ENCODE data around the gene UBAP1.
"Not testable (repeated sequence)": the region's sequence is repeated elsewhere in the genome, so short reads cannot be mapped to it uniquely, and the experiment has no call there.

Gene UBAP1

DNA sequence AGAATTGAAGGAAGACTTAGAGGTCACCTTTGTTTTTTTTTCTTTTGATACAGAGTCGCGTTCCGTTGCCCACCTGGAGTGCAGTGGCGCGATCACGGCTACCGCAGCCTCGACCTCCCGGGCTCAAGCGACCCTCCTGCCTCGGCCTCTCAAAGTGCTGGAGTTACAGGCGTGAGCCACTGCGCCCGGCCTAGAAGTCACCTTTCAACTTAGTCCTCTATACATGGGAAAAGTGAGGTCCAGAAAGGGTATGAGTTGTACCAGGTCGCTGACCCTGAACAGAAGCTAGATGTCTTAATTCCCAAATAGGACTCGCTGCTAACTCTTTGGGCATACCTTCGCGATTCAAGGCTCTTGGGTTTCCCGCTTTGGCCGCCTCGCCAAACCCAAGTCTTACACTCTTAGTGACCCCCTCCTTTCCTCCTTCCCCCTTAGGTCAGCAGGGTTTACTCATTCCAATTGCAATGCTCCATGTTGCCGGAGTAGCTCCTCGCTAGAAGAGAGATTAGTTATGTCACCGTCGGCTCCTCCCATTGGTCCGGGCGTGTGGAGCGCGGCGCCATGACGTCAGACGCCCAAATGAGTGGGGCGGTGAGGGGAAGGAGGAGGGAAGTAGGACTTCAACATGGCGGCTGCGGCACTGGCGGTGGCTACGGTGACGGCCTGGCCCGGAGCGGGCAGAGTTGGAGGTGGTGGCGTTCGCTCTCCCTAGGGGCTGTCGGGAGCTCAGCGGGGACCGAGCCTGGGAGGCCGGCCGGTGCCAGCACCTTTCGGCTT, at the start of gene UBAP1:
Gene UBAP1, plus strand, starts transcription at position 608 of the 777 bp plus-strand sequence. CDS start 41,872 bp downstream, outside the sequence.
- no peaks in the 10 kb centered on the region for H3K9me3 Mint-ChIP-seq
- H3K4me3 Mint-ChIP-seq: peak within 1 kb of the TSS; percentile 92 to 98 (median 95)
- peak within 1 kb of the TSS; percentile 89 to 95 (median 95) for H3K27ac Mint-ChIP-seq
- peaks cover 11% of the 10 kb centered on the region for H3K36me3 Mint-ChIP-seq (ENCODE audit: low read depth)
- H3K27me3 Mint-ChIP-seq (ENCODE audit: low read depth): no peaks in the 10 kb centered on the region
- TF ChIP-seq, protein P1, sequence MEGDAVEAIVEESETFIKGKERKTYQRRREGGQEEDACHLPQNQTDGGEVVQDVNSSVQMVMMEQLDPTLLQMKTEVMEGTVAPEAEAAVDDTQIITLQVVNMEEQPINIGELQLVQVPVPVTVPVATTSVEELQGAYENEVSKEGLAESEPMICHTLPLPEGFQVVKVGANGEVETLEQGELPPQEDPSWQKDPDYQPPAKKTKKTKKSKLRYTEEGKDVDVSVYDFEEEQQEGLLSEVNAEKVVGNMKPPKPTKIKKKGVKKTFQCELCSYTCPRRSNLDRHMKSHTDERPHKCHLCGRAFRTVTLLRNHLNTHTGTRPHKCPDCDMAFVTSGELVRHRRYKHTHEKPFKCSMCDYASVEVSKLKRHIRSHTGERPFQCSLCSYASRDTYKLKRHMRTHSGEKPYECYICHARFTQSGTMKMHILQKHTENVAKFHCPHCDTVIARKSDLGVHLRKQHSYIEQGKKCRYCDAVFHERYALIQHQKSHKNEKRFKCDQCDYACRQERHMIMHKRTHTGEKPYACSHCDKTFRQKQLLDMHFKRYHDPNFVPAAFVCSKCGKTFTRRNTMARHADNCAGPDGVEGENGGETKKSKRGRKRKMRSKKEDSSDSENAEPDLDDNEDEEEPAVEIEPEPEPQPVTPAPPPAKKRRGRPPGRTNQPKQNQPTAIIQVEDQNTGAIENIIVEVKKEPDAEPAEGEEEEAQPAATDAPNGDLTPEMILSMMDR (IDR thresholded peaks at IDR 0.05; ENCODE audit: unreplicated experiment in 3 of 3): no peak
- H3K4me1 Mint-ChIP-seq: peaks cover 6% of the 10 kb centered on the region

DNA sequence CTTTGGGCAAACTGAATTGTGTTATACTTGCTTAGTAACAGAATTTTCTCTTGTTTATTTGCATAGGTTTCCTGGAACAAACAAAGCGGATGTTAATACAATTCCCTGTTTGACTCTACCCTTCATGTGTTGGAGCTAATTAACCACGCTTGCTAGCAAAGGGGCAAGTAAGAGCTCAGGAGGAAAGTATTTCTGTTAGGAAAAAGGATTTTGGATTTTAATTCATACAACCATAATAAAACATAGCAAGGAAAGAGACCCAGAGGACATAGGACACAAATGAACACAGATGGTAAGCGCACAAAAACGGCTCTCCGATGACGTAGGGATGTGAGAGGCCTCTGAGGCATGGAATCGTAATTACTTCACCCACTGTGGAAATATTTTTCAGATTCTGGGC, 47.3 kb upstream of the UBAP1 start:
- Mint-ChIP-seq H3K4me3 (peak overlapping the region in 1 of 3 experiments; percentile 45), H3K27me3 (ENCODE audit: low read depth) (no peaks in the 10 kb centered on the region), H3K27ac (no peak overlapping the region), H3K4me1 (peaks cover 5% of the 10 kb centered on the region), H3K9me3 (no peaks in the 10 kb centered on the region), H3K36me3 (ENCODE audit: low read depth) (no peaks in the 10 kb centered on the region)
- TF ChIP-seq, protein P1 (IDR thresholded peaks at IDR 0.05; ENCODE audit: unreplicated experiment in 3 of 3): no peak

DNA sequence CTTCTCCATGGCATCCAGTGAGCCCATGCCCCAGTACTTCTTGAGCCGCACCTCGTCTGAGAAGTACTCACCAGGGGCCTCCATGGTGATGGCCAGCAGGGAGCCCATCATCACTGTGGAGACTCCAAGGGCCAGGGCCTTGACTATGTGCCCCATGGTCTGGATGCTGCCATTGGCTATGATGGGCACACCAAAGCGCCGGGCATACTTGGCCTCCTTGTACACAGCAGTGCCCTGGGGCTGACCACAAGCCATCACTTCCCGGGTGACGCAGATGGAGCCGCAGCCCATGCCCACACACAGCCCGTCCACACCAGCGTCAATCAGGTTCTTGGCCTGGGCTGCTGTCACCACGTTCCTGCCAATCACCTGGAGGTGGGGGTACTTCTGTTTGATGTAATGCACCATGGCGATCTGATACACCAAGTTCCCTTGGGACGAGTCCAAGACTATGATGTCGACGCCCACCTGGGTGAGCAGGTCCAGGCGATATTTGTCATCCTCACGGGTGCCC, 45.4 kb upstream of the UBAP1 start:
- Mint-ChIP-seq H3K27me3 (ENCODE audit: low read depth) (no peaks in the 10 kb centered on the region), H3K27ac (no peak overlapping the region), H3K4me1 (no peaks in the 10 kb centered on the region), H3K4me3 (no peak overlapping the region), H3K36me3 (ENCODE audit: low read depth) (no peaks in the 10 kb centered on the region), H3K9me3 (no peaks in the 10 kb centered on the region)
- TF ChIP-seq, protein P1 (IDR thresholded peaks at IDR 0.05; ENCODE audit: unreplicated experiment in 3 of 3): no peak

DNA sequence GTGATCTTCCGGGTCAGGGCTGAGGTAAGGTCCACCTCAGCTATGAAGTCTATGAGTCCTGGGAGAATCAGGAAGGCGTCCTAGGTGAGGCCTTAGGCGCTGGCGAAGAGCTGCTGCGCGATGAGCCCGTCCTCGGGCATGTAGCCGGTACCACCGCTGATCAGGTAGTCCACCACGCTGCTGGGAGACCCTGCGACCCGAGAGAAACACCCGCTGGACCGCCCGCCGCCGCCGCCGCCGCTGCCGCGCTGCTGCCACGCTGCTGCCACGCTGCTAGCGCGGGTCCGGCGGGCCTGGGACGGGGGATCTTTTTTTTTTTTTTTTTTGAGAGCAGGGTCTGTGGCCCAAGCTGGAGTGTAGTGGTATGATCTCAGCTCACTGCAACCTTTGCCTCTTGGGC, 44.3 kb upstream of the UBAP1 start:
- H3K4me3 Mint-ChIP-seq: no peak overlapping the region
- TF ChIP-seq, protein P1 (IDR thresholded peaks at IDR 0.05; ENCODE audit: unreplicated experiment in 3 of 3): no peak
- H3K27me3 Mint-ChIP-seq (ENCODE audit: low read depth): no peaks in the 10 kb centered on the region
- no peaks in the 10 kb centered on the region for H3K36me3 Mint-ChIP-seq (ENCODE audit: low read depth)
- H3K27ac Mint-ChIP-seq: no peak overlapping the region
- peaks cover 3% of the 10 kb centered on the region for H3K9me3 Mint-ChIP-seq
- no peaks in the 10 kb centered on the region for H3K4me1 Mint-ChIP-seq

DNA sequence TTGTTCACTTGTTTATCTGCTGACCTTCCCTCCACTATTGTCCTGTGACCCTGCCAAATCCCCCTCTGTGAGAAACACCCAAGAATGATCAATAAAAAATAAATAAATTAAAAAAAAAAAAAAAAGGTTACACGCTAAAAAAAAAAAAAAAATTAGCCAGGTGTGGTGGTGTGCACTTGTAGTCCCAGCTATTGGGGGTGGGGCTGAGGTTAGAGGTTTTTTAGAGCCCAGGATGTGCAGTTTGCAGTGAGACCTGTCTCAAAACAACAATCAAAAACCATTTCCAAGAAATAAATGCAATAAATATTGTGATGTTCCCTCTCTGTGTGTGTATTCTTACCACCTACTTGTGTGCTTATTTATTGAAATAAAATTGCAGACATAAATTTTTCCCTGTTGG, 40.2 kb upstream of the UBAP1 start:
- H3K27ac Mint-ChIP-seq; H3K9me3 Mint-ChIP-seq; H3K36me3 Mint-ChIP-seq (ENCODE audit: low read depth); H3K4me1 Mint-ChIP-seq; H3K4me3 Mint-ChIP-seq; H3K27me3 Mint-ChIP-seq (ENCODE audit: low read depth): not testable (repeated sequence)

DNA sequence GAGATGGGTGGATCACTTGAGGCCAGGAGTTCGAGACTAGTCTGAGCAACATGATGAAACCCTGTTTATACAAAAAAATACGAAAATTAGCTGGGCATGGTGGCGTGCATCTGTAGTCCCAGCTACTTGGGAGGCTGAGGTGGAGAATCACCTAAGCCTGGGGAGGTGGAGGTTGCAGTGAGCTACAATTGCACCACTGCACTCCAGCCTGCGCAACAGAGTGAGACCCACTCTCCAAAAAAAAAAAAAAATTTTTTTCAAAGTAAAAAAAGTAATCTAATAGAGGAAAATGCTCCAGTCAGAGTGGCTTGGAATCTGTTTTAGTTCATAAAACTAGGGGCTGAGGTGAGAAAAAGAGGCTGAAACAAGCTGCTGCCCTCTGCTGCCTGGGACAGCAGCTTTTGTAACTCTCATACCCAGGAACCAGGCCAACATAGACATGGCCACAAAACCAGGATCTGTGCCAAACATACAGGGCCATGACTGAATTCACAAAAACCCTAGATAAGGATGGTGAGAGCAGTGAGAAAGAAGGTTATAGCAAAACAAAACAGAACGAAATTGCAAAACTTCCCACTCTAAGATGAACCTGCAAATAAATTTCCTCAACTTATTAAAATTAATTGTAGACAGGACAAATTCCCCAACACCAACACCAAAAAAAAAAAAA, 39.2 kb upstream of the UBAP1 start:
- Mint-ChIP-seq H3K36me3 (ENCODE audit: low read depth) (no peaks in the 10 kb centered on the region), H3K4me3 (no peak overlapping the region), H3K4me1 (no peaks in the 10 kb centered on the region), H3K27ac (no peak overlapping the region), H3K9me3 (peaks cover 3% of the 10 kb centered on the region), H3K27me3 (ENCODE audit: low read depth) (no peaks in the 10 kb centered on the region)
- TF ChIP-seq, protein P1 (IDR thresholded peaks at IDR 0.05; ENCODE audit: unreplicated experiment in 3 of 3): no peak

Data from nephron (organoid).